ENCODE data around the gene ELF1.
"Not testable (repeated sequence)": the region's sequence is repeated elsewhere in the genome, so short reads cannot be mapped to it uniquely, and the experiment has no call there.

ELF1 gene

DNA sequence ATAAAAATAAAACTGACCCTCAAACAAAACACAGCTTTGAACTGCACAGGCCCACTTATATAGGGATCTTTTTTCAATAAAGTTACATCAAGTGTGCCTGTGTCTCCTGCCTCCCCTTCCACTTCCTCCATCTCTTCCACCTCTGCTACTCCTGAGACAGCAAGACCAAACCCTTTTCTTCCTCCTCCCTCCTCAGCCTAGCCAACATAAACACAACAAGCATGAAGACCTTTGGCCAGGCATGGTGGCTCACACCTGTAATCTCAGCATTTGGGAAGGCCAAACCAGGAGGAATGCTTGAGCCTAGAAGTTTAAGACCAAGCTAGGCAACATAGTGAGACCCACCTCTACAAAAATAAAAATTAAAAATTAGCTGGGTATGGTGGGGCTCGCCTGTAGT, 72.6 kb downstream of the ELF1 start:
- TF ChIP-seq, protein P1, sequence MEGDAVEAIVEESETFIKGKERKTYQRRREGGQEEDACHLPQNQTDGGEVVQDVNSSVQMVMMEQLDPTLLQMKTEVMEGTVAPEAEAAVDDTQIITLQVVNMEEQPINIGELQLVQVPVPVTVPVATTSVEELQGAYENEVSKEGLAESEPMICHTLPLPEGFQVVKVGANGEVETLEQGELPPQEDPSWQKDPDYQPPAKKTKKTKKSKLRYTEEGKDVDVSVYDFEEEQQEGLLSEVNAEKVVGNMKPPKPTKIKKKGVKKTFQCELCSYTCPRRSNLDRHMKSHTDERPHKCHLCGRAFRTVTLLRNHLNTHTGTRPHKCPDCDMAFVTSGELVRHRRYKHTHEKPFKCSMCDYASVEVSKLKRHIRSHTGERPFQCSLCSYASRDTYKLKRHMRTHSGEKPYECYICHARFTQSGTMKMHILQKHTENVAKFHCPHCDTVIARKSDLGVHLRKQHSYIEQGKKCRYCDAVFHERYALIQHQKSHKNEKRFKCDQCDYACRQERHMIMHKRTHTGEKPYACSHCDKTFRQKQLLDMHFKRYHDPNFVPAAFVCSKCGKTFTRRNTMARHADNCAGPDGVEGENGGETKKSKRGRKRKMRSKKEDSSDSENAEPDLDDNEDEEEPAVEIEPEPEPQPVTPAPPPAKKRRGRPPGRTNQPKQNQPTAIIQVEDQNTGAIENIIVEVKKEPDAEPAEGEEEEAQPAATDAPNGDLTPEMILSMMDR (IDR thresholded peaks at IDR 0.05; ENCODE audit: low read depth, low read length), result no peak
- H3K4me3 ChIP-seq (ENCODE audit: low read depth, low read length), result no peak overlapping the region

DNA sequence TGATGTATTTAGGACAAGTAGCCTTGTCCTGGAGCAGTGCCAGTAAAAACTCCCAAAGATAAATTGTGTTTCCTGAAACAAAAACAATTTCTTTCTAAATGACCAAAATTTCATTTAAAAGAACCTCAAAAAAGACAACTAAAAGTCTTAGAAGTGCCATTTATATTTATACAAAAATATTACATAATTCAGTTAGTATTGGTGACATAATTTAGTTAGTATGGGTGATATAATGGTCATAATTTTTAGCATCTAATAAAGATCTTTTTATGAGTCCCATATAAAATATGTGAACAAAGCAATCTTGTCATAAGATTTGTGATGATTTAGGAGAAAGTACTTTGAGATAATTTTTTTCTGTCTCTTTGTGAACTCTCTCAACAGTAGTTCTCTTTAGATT, 76.0 kb downstream of the ELF1 start:
- TF ChIP-seq, protein P1 (IDR thresholded peaks at IDR 0.05; ENCODE audit: low read depth, low read length), result no peak
- no peak overlapping the region for H3K4me3 ChIP-seq (ENCODE audit: low read depth, low read length)

DNA sequence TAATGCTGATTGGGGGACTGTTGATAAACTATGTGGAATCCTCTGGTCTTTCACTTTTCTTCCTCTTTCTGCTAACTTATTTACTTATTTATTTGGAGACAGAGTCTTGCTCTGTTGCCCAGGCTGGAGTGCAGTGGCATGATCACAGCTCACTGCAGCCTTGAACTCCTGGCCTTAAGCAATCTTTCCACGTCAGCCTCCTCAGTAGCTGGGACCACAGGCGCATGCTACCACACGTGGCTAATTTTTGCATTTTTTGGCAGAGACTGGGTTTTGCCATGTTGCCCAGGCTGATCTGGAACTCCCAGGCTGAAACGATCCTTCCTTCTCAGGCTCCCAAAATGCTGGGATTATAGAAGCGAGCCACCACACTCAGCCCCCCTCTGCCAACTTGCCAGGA, 77.5 kb downstream of the ELF1 start:
- TF ChIP-seq, protein P1 (IDR thresholded peaks at IDR 0.05; ENCODE audit: low read depth, low read length), result no peak

DNA sequence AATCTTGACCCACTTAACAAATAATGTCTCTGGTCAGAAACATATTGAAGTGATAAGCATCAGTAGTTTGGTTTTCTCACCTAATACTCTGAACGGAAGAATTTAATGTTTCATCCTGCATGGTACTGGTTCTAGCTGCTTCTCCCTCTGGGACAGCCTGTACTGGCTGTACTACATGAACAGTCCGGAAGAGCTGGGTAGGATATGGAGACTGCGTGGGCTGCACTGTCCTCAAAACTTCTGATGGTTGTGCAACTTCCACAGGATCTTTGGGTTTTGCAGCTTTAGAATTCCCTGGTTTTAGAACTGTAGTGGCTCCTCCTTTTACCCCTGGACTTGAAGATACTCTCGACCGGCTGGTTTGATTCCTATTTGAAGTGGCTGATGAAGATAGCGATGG, 78.3 kb downstream of the ELF1 start:
- H3K4me3 ChIP-seq (ENCODE audit: low read depth, low read length), result no peak overlapping the region
- TF ChIP-seq, protein P1 (IDR thresholded peaks at IDR 0.05; ENCODE audit: low read depth, low read length), result no peak

More for the DNA sequence above, 77.5 kb downstream of the ELF1 start:
- no peak overlapping the region for H3K4me3 ChIP-seq (ENCODE audit: low read depth, low read length)

DNA sequence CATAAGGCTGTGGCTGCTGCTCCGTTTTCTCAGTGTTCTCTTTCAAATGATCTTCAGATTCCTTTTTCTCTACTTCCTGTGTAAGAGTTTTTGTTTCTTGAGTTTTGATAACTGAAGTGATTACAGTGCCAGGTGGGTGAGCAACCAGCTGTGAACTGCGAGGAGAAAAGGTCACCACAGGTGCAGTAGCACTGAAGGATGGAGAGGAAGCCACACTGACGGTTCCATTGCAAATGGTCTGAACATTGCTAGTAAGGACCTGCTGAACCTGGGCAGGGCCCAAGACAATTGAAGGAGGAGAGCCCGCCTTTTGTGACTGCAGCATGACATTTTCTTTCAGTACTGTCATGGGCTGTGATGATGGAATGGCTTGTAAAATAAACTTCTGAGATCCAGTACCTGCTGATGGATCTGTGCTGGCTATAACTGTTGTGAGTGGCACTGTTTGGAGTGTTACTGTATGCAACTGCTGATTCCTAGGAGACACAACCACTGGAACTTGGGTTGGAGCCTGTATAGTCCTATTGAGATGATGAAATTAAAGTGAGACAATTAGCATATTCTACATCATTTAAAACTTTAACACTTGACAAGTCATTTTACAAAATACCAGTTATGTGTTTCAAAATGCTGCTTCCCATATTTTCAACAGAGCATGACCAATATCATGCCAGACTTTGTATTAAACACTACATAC, 85.5 kb downstream of the ELF1 start:
- TF ChIP-seq, protein P1 (IDR thresholded peaks at IDR 0.05; ENCODE audit: low read depth, low read length), result no peak
- H3K4me3 ChIP-seq (ENCODE audit: low read depth, low read length), result no peak overlapping the region

DNA sequence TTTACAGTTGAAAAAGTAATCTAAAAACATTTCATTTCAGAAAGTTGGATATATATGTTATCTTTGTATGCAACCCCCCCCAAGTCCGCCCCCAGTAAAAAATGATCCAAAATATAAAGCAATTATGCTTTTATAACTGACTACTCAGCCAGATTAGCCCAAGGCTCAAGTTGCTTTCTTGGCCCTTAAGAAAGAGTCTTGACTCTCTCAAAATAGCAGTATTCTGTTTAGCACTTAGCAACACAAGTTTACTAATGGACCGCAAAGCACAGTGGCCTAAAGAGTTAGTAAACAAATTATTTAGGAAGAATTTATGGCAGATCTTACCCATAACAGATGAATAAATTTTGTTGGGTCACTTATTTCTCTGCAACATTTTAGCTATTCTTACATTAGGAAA, 86.9 kb downstream of the ELF1 start:
- TF ChIP-seq, protein P1 (IDR thresholded peaks at IDR 0.05; ENCODE audit: low read depth, low read length), result no peak
- H3K4me3 ChIP-seq (ENCODE audit: low read depth, low read length), result no peak overlapping the region

DNA sequence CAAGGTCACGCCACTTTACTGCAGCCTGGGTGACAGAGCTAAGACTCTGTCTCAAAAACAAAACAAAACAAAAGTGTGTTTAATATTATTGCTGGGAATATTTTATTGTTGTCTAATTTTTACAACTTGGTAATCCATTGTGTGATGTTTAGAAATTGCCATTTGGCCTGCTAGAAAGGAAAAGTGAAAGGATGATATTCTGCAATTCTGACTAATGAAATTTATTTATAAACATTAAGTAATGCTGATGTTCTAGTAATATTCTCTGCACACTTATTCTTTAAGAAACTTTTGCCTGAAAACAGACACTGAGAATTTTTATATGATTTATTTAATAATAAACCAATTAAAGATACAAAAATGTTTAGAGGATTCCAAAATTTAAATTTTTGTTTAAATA, 87.4 kb downstream of the ELF1 start:
- H3K4me3 ChIP-seq (ENCODE audit: low read depth, low read length), result no peak overlapping the region
- TF ChIP-seq, protein P1 (IDR thresholded peaks at IDR 0.05; ENCODE audit: low read depth, low read length), result no peak

DNA sequence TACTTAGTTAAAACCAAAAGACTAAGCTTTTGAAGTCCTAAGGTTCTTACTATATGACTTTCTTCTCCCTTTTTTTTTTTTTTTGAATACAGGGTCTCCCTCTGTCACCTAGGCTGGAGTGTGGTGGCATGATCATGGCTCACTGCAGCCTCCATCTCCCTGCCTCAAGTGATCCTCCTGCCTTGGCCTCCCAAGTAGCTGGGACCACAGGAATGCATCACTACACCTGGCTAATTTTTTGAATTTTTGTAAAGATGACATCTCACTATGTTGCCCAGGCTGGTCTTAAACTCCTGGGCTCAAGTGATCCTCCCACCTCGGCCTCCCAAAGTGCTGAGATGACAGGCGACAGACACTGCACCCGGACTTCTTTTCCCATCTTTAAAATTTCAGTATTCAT, 89.2 kb downstream of the ELF1 start:
- not testable (repeated sequence) for H3K4me3 ChIP-seq (ENCODE audit: low read depth, low read length)

Data from WI38 (cell line).